Cardiac septum (tissue), 1 donor: Measurements from ENCODE around the gene NEURL1. TPM values are rescaled to one million over a fixed set of nuclear protein-coding genes. Genes with fewer than 3 reads are reported as not detected.

Experiments used
- DNase-seq: peaks from one replicate; pipeline ENCODE4 v3.0.0-alpha.2; 2020; ENCODE audit warnings: low spot score
- intact Hi-C: fragments of 100-400 bp; cut with DNase I; formaldehyde crosslinking; loops from one replicate; pipeline ENCODE4 v1.14.0; 2022
- total RNA-seq: library from RNA; stranded (reverse); fragmentation: NEBNext Ultra II Directional; extraction: Animal tissue kit (Norgen Biotek cat#: 25700); gene quantifications from one replicate; pipeline ENCODE4 v1.2.1, GENCODE V29; 2021
- donor health status: DM: no; HTN: no; CAD: no.

NEURL1 gene
- total RNA-seq, 1 donor from 2014 or later = 0.54 TPM

DNA sequence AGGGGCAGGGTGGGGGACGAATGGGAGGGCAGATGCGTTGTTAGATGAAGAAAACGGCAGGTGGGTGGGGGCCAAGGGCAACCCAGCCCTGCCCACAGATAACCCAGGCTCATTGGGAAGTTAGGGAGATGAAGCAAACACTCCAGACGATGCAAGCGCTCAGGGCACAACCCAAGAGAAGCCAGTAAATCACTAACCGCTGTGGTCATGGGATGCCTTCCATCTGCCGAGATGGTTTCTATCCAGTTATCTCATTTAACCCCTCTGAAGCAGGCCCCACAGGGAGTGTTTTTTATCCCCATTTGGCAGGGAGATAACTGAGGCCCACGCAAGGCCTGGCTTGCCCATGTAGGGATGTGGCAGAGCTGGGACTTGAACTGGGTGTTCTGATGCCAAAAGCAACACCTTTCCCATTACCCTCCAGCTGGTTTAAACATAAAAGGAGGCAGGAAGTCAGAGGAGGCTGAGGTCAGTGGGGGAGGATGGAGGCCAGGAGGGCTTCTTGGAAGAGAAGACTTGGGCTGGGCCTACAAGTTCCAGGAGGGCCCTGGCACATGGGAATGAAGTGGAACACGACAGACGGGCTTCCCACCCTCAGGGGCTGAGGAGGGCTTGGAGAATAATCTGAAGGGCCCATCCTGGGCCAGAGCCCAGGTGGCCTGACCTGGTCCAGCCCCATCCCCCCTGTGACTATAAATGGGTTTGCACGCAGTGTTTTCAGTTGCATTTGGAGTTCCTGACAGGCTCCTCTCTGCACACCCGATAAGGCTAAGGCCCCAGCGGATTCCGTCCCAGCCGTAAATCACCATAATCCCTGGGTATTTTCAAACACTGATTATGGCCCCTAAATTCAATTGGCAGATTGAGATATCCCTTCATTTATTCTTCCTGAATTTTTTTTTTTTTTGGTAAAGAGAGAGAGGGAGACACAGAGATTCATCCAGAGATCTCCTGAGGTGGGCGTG lies 80.9 kb downstream of the NEURL1 start:
- no peak for DNase-seq
- intact Hi-C loops = no loop called here

DNA sequence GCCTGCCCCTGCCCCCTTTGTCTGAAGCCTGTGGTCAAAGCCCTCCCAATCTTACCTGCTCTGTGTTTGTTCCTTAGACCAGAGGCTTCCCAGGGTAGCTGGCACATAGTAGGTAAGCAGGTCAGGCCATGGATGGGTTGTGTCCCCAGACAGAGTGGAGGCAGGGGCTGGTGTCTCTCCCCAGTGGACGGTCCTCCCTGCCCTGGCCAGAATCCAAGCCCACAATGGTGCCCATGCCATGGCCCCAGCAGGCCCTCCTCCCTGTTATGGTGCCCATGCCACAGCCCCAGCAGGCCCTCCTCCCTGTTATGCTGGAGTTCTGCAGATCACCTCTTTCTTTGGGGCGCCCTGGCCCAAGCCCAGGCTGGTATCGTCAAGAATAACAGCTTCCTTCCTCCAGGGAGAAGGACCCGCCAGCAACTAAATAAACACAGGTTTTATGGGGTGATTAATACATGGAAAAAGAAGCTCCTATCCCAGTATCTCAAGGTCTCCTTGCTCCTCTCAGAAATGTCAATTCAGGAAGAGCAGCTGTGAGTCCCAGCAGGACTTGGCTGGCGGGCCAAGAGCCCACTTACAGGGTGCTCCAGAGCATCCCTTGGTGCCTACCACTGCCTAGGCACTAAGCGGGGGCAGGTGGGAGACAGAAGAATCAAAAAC lies 82.0 kb downstream of the NEURL1 start:
- no peak for DNase-seq
- intact Hi-C loops = no loop called here

- intact Hi-C loops = no loop called here
- DNase-seq = no peak
Measured at GRCh38 chr10:103576076-103576471, 82.6 kb downstream of the NEURL1 start.

GRCh38 chr10:103576862-103577261 lies 83.4 kb downstream of the NEURL1 start:
- intact Hi-C loops = no loop called here
- DNase-seq = no peak

DNA sequence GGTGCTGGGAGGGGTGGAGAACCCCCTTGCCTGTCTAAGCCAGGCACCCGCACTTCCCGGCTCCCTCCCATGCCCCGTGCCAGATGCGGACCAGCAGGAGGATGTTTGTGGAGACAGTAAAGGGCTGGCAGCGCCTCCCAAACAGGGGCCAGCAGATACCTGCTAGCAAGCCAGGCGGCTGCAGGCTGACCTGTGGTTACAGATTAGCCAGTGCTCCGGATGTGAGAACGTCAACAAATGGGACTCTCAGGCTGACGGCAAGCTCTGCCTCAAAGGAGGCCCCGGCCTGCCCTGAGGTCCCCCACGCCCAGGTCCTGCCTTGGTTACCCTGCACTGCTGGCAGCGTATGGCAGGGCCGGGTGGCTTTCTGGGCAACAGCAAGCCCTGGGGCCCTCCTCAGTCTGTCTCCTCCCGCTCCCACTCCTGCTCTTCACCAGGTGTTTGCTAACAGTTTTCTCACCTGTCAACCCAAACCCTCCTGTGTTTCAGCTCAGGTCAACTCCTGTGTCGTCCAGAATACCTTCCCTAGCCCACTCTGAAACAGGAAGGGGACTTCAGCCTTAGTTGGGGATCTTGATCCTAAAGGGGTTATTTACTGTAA lies 85.4 kb downstream of the NEURL1 start:
- intact Hi-C loops = no loop called here
- DNase-seq = no peak

GRCh38 chr10:103580011-103580410 lies 86.5 kb downstream of the NEURL1 start:
- intact Hi-C loops = no loop called here

GRCh38 chr10:103580430-103580829 lies 86.9 kb downstream of the NEURL1 start:
- DNase-seq = no peak
- intact Hi-C loops = no loop called here

More at GRCh38 chr10:103580011-103580410, 86.5 kb downstream of the NEURL1 start:
- no peak for DNase-seq

- DNase-seq = no peak
- intact Hi-C loops = no loop called here
Measured at GRCh38 chr10:103581499-103581898, 88.0 kb downstream of the NEURL1 start.

- intact Hi-C loops = no loop called here
- DNase-seq = no peak
Measured at GRCh38 chr10:103582331-103583123, 89.0 kb downstream of the NEURL1 start.

GRCh38 chr10:103583871-103584215 lies 90.3 kb downstream of the NEURL1 start:
- no peak for DNase-seq
- intact Hi-C loops = no loop called here

- no peak for DNase-seq
Measured at GRCh38 chr10:103584216-103585010, 90.9 kb downstream of the NEURL1 start.

GRCh38 chr10:103585011-103585405 lies 91.5 kb downstream of the NEURL1 start:
- intact Hi-C loops = no loop called here
- DNase-seq = no peak

More at GRCh38 chr10:103584216-103585010, 90.9 kb downstream of the NEURL1 start:
- intact Hi-C loops = no loop called here

DNA sequence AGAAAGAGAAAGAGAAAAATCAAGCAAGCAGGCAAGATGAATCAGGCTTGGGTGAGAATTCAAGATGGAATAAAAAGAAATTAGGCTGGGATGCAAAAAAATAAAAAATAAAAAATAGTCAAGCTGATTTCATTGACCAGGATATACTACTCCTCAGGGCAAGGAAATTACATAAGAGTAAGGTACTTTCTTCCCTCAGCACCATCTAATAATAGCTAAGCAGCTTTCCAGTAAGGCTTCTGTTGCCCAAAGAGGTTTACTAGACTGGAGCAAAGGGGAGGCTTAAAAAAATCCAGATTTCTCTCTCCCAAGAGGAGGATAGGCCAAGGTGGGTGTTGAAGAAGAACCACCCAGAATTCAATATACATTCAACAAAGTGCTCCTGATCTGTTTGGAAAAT lies 93.6 kb downstream of the NEURL1 start:
- no peak for DNase-seq
- intact Hi-C loops = no loop called here

- no peak for DNase-seq
- intact Hi-C loops = no loop called here
Measured at GRCh38 chr10:103589074-103589630, 95.6 kb downstream of the NEURL1 start.

- DNase-seq = no peak
- intact Hi-C loops = loop anchor here (5.0 kb wide), 1 partner anchor 173 kb away; no protein-coding TSS in a partner anchor
Measured at GRCh38 chr10:103590060-103590459, 96.6 kb downstream of the NEURL1 start.

GRCh38 chr10:103590744-103591291 lies 97.3 kb downstream of the NEURL1 start:
- intact Hi-C loops = loop anchor here (5.0 kb wide), 1 partner anchor 174 kb away; no protein-coding TSS in a partner anchor

DNA sequence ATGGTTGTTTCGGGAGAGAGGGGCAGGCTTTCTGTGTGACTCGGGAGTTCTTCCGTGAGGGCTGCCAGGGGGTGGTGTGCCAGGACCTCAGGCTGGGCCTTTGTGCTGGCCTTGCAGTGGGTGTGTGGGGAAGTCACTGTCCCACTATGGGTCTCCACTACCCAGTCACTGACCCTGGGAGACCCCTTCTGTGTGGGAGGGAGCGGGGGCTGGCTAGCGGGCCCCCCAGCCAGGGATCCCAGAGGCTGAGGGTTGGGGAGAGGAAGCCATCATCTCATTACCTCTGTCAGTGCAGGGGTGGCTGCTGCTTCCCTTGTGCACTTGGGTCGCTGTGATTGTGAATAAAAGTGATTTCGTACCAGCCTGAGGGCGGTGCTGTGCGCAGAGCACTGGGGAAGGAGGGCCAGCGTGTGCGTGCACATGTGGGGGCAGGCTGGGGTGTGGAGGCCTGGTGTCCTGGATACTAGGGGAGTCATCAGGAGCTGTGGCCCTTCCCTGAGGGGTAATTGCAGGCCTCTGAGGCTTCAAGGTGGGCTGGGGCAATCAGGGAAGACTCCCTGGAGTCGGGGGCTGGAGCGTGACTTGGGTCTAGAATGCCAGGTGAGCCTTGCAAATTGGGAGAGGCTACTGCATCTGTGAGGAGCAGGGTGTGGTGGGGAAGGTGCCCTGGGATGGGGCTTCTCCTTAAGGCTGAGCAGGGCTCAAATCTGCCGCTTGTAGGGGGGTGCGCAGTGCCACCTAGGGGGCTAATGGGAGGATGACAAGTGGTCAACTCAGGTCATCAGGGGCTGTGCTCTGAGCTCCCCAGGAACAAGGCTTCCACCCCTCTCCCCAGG lies 98.9 kb downstream of the NEURL1 start:
- intact Hi-C loops = loop anchor here (5.0 kb wide), 1 partner anchor 175 kb away; no protein-coding TSS in a partner anchor
- no peak for DNase-seq

More at GRCh38 chr10:103590744-103591291, 97.3 kb downstream of the NEURL1 start:
- DNase-seq = no peak
